ACC112 (cell line): ENCODE results near the gene PRSS12.
"Not testable (repeated sequence)": the region's sequence is repeated elsewhere in the genome, so short reads cannot be mapped to it uniquely, and the experiment has no call there.

ENCODE experiments used
- H2AFZ ChIP-seq: fragments of 200-600 bp; sonication (generic); one replicate; pipeline ENCODE4 v1.6.0; 2017; ENCODE audit warnings: antibody characterized with exemption, low read length; ENCODE audit not compliant: unreplicated experiment
- H3K27ac ChIP-seq: fragments of 200-600 bp; sonication (generic); 2 replicates; pipeline ENCODE4 v1.5.1; 2014; ENCODE audit warnings: low read depth, mild to moderate bottlenecking, antibody characterized with exemption, low read length, moderate library complexity
- H3K27me3 ChIP-seq: fragments of 200-600 bp; sonication (generic); 2 replicates; pipeline ENCODE4 v1.6.1; 2014; ENCODE audit warnings: mild to moderate bottlenecking, antibody characterized with exemption, low read length, moderate library complexity, mixed read lengths; ENCODE audit not compliant: insufficient read depth
- H3K36me3 ChIP-seq: fragments of 200-600 bp; sonication (generic); 2 replicates; pipeline ENCODE4 v1.6.1; 2016; ENCODE audit warnings: mild to moderate bottlenecking, antibody characterized with exemption, low read length, moderate library complexity, mixed read lengths; ENCODE audit not compliant: insufficient read depth
- H3K4me1 ChIP-seq: fragments of 200-600 bp; sonication (generic); one replicate; pipeline ENCODE4 v1.6.1; 2016; ENCODE audit warnings: low read length, mixed read lengths; ENCODE audit not compliant: insufficient read depth, unreplicated experiment, control insufficient read depth
- H3K4me3 ChIP-seq: fragments of 200-600 bp; sonication (generic); 2 replicates; pipeline ENCODE4 v1.5.1; 2014; ENCODE audit warnings: mild to moderate bottlenecking, low read depth, low read length
- H3K79me2 ChIP-seq: fragments of 200-600 bp; sonication (generic); one replicate; pipeline ENCODE4 v1.6.0; 2016; ENCODE audit warnings: low read length; ENCODE audit not compliant: control insufficient read depth, unreplicated experiment, insufficient read depth

Gene PRSS12

DNA sequence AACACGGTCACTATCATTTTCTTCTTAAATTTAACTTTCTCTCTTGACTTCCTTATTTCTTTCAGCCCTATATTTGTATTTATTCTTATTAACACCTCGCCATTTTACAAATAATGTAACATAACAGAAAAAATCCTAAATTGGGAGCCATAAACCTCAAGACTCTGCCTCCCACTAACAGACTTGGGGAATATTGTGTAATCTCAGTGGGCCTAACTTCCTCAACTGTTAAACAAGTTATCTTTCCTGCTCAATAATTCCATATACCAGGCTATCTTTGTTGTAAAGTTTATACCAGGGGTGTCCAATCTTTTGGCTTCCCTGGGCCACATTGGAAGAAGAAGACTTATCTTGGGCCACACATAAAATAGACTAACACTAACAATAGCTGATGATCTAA is 26.2 kb downstream of the PRSS12 start:
- H3K4me3 ChIP-seq, result no peak overlapping the region
- no peak overlapping the region for H3K27ac ChIP-seq
- H3K27me3 ChIP-seq, result no peaks in the 10 kb centered on the region
- H2AFZ ChIP-seq, result no peak overlapping the region
- H3K4me1 ChIP-seq, result peaks cover 17% of the 10 kb centered on the region
- H3K79me2 ChIP-seq, result no peaks in the 10 kb centered on the region
- no peaks in the 10 kb centered on the region for H3K36me3 ChIP-seq

- Histone ChIP-seq H3K4me3 (no peak overlapping the region), H3K27me3 (no peaks in the 10 kb centered on the region), H2AFZ (peak overlapping the region; percentile 42), H3K4me1 (peaks cover 17% of the 10 kb centered on the region), H3K79me2 (no peaks in the 10 kb centered on the region), H3K27ac (no peak overlapping the region), H3K36me3 (no peaks in the 10 kb centered on the region)
These were observed 27.4 kb downstream of the PRSS12 start for GRCh38 chr4:118325431-118325830.

DNA sequence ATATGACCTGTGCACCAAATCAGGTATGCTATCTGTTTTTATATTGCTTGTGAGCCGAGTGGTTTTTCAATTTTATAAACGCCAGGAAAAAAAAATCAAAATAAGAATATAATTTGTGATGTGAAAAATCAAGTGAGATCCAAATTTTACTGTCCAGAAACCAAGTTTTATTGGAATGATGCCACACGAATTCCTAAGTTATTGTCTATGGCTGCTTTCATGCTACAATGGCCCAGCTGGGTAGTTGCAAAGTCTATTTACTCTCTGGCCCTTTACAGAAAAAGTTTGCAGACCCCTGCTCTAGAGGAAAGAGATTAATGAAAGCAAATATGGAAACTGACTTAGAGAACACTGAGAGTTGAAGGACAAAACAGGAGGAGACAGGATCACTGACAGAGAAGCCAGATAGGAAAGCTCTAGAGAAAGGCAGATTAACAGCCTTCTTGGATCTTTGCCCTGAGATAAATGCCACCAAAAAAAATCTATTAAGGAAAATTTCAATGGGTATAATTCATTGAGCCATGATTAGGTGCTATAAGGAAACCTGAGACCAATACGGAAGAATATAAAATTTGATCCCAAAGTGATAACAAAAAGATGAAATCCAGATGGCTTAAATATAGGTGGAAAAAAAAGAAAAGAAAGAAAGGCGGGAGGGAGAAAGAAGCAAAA is 29.8 kb downstream of the PRSS12 start:
- H3K36me3 ChIP-seq, result no peaks in the 10 kb centered on the region
- no peak overlapping the region for H2AFZ ChIP-seq
- no peak overlapping the region for H3K4me3 ChIP-seq
- H3K4me1 ChIP-seq, result peaks cover 22% of the 10 kb centered on the region
- no peaks in the 10 kb centered on the region for H3K27me3 ChIP-seq
- no peaks in the 10 kb centered on the region for H3K79me2 ChIP-seq
- H3K27ac ChIP-seq, result no peak overlapping the region

GRCh38 chr4:118318931-118319330 is 33.9 kb downstream of the PRSS12 start:
- Histone ChIP-seq H3K36me3 (no peaks in the 10 kb centered on the region), H3K27ac (no peak overlapping the region), H2AFZ (no peak overlapping the region), H3K79me2 (no peaks in the 10 kb centered on the region), H3K4me3 (no peak overlapping the region), H3K27me3 (no peaks in the 10 kb centered on the region), H3K4me1 (peaks cover 16% of the 10 kb centered on the region)

- no peaks in the 10 kb centered on the region for H3K79me2 ChIP-seq
- no peak overlapping the region for H3K4me3 ChIP-seq
- no peaks in the 10 kb centered on the region for H3K36me3 ChIP-seq
- no peaks in the 10 kb centered on the region for H3K27me3 ChIP-seq
- no peak overlapping the region for H3K27ac ChIP-seq
- H3K4me1 ChIP-seq, result peaks cover 10% of the 10 kb centered on the region
- H2AFZ ChIP-seq, result peak overlapping the region; percentile 15
These were observed 35.1 kb downstream of the PRSS12 start for GRCh38 chr4:118317691-118318090.

GRCh38 chr4:118314221-118314620 is 38.6 kb downstream of the PRSS12 start:
- Histone ChIP-seq H3K4me1 (peaks cover 8% of the 10 kb centered on the region), H3K27ac (no peak overlapping the region), H3K36me3 (no peaks in the 10 kb centered on the region), H3K79me2 (no peaks in the 10 kb centered on the region), H3K27me3 (no peaks in the 10 kb centered on the region), H3K4me3 (no peak overlapping the region), H2AFZ (no peak overlapping the region)

GRCh38 chr4:118313098-118313497 is 39.7 kb downstream of the PRSS12 start:
- Histone ChIP-seq H3K36me3 (no peaks in the 10 kb centered on the region), H2AFZ (no peak overlapping the region), H3K4me3 (no peak overlapping the region), H3K27me3 (no peaks in the 10 kb centered on the region), H3K79me2 (no peaks in the 10 kb centered on the region), H3K4me1 (no peaks in the 10 kb centered on the region), H3K27ac (no peak overlapping the region)

DNA sequence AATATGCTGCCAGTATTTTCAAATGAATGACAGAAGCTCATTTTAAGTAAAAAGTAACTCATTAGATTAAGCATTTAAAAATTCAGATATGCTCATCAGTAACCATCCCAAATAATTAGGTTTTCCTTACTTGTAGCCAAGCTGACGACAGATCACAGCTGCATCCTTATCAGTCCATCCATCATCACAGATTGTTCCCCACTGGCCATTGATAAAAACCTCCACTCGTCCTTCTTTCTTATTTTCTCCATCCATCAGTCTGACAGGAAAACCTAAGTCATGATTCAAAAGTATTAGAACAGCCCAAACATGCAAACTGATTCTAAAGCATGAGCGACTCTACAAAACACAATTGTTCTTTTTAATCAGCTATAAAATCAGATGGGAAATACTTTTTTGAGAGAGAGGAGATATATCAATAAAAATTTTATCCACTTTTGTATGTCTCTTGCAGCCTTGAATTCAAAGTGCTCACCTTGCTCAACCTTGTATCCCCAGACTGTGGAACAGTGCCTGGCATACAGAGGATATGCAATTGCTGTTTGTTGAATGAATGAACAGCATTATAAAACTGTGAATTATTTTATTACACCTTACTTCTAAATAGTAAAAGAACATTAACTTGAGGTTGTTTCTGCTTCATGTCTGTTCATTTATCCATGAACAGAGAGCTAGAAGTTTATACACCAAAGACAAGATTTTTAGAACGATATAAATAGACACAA is 44.3 kb downstream of the PRSS12 start:
- H3K27ac ChIP-seq, result no peak overlapping the region
- H3K4me3 ChIP-seq, result no peak overlapping the region
- H3K79me2 ChIP-seq, result no peaks in the 10 kb centered on the region
- H3K36me3 ChIP-seq, result no peaks in the 10 kb centered on the region
- no peaks in the 10 kb centered on the region for H3K4me1 ChIP-seq
- no peak overlapping the region for H2AFZ ChIP-seq
- H3K27me3 ChIP-seq, result no peaks in the 10 kb centered on the region

- Histone ChIP-seq H3K36me3 (no peaks in the 10 kb centered on the region), H2AFZ (no peak overlapping the region), H3K27ac (no peak overlapping the region), H3K79me2 (no peaks in the 10 kb centered on the region), H3K4me1 (no peaks in the 10 kb centered on the region), H3K27me3 (no peaks in the 10 kb centered on the region), H3K4me3 (no peak overlapping the region)
These were observed 45.2 kb downstream of the PRSS12 start for GRCh38 chr4:118307643-118308042.

- not testable (repeated sequence) for H3K4me1 ChIP-seq, H3K4me3 ChIP-seq, H2AFZ ChIP-seq, H3K27ac ChIP-seq, H3K27me3 ChIP-seq, H3K36me3 ChIP-seq, H3K79me2 ChIP-seq
These were observed 53.2 kb downstream of the PRSS12 start for GRCh38 chr4:118299619-118300018.

DNA sequence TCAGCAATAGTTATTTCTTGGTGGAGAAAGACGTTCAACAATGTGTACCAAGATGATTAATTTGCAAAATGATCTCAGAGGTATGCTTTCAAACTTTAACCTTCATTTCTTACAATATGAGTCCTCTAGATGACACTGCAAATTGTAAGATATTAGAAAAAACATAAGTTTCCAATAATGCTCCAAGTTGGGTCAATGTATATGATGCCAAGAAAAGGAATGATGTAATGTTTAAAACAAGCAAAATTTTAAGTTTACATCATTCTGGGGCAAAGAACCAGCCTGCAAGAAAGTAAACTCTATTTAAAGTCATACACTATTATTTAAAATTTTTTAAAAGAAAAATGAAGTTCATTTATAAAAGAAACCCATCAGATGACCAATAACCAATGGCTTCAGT is 56.1 kb downstream of the PRSS12 start:
- Histone ChIP-seq H3K27ac (no peak overlapping the region), H3K4me3 (no peak overlapping the region), H3K36me3 (no peaks in the 10 kb centered on the region), H2AFZ (no peak overlapping the region), H3K4me1 (peaks cover 4% of the 10 kb centered on the region), H3K79me2 (no peaks in the 10 kb centered on the region), H3K27me3 (no peaks in the 10 kb centered on the region)
